GM12892 (cell line): ENCODE data around the gene SEMG1.

Experiments
- DNase-seq: peaks from one replicate; pipeline ENCODE4 v3.0.0; 2011; ENCODE audit not compliant: insufficient read length
- FAIRE-seq: peaks from 2 replicates; lab custom pipeline; 2011; peaks lifted over from hg19 to GRCh38; lab: Jason Lieb, UNC
- POLR2A ChIP-seq: IDR thresholded peaks from 2 replicates; pipeline ENCODE4 v1.6.1; 2011; ENCODE audit warnings: low read depth, low read length, control low read depth
- POLR2AphosphoS5 ChIP-seq: IDR thresholded peaks from 2 replicates; pipeline ENCODE4 v1.6.1; 2011; ENCODE audit warnings: low read depth, low read length, control low read depth
- TAF1 ChIP-seq: IDR thresholded peaks from 2 replicates; pipeline ENCODE4 v1.6.1; 2011; ENCODE audit warnings: low read depth, mild to moderate bottlenecking, control low read depth, low read length, borderline replicate concordance

Gene SEMG1

DNA sequence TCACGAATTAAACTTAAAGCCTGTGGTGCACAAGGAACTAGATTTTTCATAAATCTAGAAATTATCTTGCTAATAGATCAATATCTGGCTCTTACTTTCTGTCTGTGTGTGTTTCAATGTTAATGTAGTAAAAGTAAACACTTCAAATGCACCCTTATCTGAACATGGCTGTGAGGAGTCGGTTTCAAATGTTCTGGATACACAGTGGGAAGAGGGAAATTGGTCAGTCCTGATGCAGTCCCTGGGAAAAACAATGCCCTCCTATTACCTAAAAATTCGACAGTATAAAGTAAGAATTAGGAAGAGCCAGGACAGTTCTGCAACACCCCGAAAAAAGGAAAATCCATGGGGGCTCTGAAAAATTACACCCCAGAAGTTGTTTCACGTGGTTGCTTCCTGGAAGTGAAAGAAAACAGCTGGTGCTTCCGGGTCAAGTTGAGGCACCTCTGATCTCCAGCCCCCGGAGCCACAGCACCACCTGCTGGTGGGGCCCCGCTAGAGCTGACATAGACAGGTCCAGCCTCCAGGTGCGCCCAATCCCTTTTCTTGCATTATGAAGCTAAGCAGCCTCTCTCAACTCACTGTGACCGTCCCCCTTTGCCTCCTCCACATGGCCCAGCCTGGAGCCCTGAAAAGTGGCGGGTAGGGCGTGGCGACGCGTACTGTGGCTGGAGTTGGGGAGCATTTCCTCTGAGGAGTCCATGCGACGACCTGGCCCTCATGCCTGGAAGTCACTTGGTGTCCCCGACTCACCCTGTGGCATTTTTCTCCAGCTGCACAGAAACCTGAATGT lies 22.6 kb downstream of the SEMG1 start:
- TF ChIP-seq POLR2AphosphoS5 = no peak
- no peak for TF ChIP-seq POLR2A
- TF ChIP-seq TAF1 = no peak
- DNase-seq (no peak), FAIRE-seq (no peak)

DNA sequence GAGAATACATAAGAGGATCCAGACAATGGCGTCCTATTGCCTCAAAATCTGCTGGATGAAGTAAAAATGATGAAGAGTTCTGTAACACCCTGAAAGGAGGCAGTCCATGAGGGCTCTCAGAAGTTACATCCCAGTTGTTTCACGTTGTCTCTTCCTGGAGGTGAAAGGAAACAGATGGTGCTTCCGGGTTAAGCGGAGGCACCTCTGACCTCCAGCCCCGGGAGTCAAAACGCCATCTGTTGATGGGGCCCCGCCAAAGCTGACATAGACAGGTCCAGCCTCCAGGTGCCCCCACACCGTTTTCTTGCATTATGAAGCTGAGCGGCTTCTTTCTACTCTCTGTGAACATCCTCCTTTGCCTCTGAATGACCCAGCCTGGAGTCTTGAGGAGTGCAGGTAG lies 23.8 kb downstream of the SEMG1 start:
- FAIRE-seq (no peak), DNase-seq (no peak)
- TF ChIP-seq POLR2AphosphoS5 (no peak), POLR2A (no peak), TAF1 (no peak)

DNA sequence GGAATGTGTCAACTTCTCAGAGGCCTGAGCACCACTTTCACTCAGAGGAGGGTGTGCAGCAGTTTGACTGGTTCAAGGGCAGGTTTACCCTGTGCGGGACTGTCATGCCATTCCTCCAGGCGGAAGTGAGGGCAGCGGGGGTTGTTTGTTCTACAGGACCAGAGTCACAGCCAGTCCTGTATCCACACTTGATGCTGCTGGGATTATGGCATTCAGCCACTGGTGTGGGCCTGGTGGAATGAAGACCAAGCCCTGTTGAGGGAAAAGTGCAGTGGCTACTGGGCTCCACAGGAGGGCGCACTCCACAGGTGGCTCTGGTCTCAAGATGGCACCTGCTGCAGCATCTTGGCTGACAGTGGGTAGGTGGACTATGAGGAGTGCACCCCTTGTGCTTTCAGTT lies 29.2 kb downstream of the SEMG1 start:
- TF ChIP-seq POLR2A (no peak), POLR2AphosphoS5 (no peak), TAF1 (no peak)
- DNase-seq (no peak), FAIRE-seq (no peak)

DNA sequence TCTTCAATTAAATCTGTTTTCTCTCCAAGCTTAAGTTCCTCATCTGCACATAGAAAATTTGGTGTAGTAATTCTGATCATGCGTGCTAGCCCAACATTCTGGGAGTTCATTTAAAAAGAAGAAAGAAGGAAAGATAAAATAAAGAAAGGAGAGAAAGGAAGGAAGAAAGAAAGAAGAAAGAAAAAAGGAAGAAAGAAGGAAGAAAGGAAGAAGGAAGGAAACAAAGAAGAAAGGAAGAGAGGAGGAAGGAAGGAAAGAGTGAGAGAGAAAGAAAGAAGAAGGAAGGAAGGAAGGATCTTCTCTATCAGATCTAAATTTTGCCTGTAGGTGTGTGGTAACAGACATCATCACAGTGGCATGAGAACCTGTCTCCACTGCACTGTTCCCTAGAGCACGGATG lies 31.3 kb downstream of the SEMG1 start:
- DNase-seq (no peak), FAIRE-seq (no peak)
- TF ChIP-seq POLR2A (no peak), POLR2AphosphoS5 (no peak), TAF1 (no peak)

DNA sequence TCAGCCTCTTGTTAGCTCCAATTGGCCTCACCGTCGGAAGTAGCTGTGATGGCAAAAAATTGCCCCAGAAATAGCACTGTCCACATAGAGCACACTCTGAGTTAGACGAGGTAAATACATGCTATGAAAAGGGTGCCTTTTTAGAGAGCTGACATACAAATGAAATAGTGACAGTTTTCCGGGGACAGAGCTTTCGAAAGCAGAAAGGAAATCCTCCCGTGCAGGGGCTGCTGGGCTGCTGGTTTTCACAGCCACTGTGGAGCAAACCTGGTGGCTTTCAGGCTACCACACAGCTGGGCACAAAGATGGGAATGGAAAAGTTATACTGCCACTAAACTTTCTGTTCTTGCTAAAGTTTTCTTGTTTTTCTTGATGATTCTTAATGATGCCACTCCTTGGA lies 39.3 kb downstream of the SEMG1 start:
- FAIRE-seq (no peak), DNase-seq (no peak)
- no peak for TF ChIP-seq POLR2A

DNA sequence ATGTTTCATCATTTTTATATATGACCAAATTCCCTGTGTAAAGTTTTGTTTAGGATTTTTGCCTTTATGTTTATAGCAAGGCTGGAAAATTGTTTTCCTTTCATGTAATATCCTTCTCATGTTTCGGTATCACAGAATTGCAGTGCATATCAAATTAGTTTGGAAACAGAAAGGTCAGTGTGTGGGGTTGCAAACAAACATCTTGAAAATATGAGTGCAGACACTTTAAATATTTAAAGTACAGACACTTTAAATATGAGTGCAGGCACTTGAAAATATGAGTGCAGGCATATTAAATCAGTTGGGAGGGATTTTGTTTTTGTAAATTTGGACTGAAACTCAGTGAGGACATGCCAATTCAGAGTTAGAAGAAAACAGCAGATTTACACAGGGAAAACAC lies 41.0 kb downstream of the SEMG1 start:
- TF ChIP-seq TAF1 = no peak
- no peak for TF ChIP-seq POLR2AphosphoS5
- no peak for TF ChIP-seq POLR2A
- FAIRE-seq = no peak

DNA sequence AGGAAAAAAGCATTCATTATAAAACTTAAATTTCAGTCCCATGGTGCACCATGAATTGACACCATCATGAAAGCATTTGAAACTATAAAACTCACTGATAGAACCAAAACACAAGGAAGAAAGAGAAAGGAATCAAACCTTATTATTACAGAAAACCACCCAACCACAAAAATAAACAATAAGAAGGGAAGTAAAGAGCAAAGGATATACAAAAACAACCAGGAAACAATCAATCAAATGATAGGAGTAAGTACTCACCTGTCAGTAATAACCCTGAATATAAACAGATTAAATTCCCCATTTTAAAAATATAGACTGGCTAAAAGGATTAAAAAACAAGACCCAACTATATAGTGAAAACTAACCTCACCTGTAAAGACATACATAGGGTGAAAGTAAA lies 41.8 kb downstream of the SEMG1 start:
- FAIRE-seq = no peak
- no peak for DNase-seq
- no peak for TF ChIP-seq POLR2AphosphoS5

More for the DNA sequence above, 41.0 kb downstream of the SEMG1 start:
- DNase-seq = no peak

DNA sequence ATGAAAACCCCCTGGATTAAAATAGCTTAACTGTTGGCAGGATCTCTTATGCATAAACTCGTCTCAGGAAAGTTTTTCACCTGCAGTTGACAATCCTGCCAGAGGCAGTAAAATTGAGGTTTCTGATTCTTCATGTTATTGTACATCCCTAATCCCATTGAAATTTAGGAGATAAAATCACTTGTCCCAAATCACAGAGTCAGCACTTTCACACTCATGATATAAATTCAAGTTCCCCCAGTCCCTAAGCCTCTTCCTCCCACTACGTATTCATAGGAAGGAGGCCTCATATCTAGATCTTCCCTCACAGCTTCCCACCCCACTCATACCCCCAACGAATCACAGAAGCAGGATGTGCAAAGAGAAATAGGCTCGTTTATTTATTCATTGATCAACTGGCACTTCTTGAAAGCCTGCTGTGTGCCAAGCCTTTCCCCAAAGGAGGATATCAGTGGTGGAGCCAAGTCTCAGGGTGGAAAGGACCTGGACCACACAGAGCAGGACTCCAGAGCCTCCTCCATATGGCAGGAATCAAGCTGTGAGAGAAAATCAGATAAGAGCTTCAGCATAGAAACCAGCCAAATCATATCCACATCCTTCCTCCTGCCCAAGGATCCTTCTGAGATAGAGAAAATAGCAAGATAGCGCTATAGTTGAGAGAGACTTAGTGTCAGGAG lies 45.2 kb downstream of the SEMG1 start:
- no peak for TF ChIP-seq POLR2A
- no peak for TF ChIP-seq POLR2AphosphoS5
- TF ChIP-seq TAF1 = no peak
- FAIRE-seq (no peak), DNase-seq (no peak)

DNA sequence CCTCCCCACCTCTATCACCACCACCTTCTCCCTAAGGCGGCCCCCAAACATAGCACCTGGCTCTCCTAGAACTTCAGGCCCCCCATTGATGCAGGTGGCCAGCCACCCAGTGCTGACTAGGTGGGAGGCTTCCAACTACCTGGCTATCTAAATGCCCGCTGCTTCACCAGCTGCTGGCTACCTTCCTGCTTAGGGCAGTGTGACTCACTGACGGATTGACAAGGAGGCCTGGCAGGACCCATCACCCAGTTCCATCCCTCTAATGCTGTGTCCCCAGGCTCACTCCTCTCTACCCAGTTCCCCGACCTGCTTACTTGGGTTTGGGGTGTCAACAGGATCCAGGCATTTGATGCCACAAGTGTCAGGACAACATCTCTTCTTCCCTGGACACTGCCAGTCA lies 46.4 kb downstream of the SEMG1 start:
- TF ChIP-seq POLR2AphosphoS5 (no peak), TAF1 (no peak), POLR2A (no peak)
- DNase-seq (no peak), FAIRE-seq (no peak)

DNA sequence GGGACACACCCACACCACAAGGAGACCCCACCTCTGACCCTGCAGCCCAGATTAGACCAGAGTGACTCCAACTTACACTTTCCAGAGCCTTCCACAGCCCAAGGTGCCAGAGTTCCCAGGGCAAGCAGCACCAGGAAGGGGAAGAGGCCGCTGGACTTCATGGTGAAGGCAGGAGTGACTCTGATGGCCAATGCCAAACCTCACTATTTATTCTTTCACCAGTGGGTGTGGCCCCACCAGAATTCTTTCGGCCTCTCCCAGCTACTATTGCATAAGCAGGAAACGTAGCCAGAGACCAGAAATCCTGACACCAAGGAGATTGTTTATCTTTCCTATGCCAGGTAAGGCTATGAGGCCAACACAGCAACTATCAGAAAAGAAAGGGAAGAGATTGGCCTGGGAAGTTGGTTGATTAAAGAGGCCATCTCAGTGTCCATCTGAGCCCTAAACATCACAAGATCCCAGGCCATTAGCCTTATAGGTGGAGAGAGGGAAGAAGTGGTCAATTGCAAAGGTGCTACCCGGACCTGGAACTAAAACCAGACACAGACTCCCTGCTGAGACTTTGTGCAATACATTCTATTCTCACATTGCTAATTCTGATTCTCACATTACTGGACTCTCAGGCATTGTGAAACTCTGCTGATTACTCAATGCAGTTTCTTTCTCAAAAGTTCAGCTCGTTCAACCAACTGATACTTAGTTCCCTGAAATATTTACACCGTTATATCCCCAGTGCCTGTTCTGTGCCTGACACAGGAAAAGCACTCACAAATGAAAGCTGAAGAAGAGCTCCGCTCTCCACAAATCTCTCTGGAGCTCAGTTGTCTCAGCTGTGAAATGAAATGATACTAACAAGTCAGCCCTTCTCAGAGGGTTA lies 47.8 kb downstream of the SEMG1 start, which contains the start of gene SLPI:
SLPI (minus strand) TSS at position 182 of the 880 bp plus-strand sequence; CDS start at position 161, 21 bp downstream.
- DNase-seq (no peak), FAIRE-seq (no peak)
- TF ChIP-seq POLR2AphosphoS5 = no peak
- TF ChIP-seq TAF1 = no peak
- no peak for TF ChIP-seq POLR2A

DNA sequence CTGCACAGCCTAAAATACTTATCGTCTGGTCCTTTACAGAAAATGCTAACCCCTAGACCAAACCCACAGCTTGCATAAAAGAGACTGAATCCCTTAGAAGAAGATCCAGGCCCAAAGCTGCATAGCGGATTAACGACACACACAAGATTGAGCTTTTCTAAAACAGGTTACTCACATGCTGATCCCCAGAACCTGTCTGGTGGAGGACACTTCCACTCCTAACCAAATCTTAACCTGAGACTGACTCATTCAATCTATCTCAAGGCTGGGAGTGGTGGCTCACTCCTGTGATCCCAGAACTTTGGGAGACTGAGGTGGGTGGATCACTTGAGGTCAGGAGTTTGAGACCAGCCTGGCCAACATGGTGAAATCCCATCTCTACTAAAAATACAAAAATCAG lies 50.3 kb downstream of the SEMG1 start:
- no peak for DNase-seq
- no peak for FAIRE-seq
- no peak for TF ChIP-seq POLR2AphosphoS5

DNA sequence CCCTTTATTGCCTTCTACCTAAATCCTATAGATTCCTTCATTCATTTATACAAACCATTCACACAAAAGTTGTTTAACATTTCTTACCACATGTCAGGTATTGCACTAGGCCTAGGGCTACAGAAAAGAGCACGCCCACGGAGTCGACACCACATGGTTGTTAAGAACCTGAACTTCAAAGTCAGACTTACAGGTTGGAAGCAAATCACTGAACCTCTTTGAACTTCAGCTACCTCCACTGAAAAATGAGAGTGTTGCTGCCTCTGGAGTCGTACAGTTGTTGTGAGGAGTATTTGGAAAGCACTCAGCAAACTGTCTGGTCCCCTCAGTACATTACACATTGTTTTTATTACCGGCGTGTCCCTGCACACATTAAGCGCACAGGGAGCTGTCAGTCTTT lies 50.9 kb downstream of the SEMG1 start:
- TF ChIP-seq TAF1 = no peak
- TF ChIP-seq POLR2A = no peak
- TF ChIP-seq POLR2AphosphoS5 = no peak
- DNase-seq (no peak), FAIRE-seq (no peak)
